ENCODE results near the gene KCNMB2. TPM values are rescaled to one million over a fixed set of nuclear protein-coding genes. Genes with fewer than 3 reads are reported as not detected.
"Not testable (repeated sequence)": the region's sequence is repeated elsewhere in the genome, so short reads cannot be mapped to it uniquely, and the experiment has no call there.

The KCNMB2 gene
- total RNA-seq, 3 donors from 2014 or later = 0.19 to 1.3 TPM; not detected in 1

DNA sequence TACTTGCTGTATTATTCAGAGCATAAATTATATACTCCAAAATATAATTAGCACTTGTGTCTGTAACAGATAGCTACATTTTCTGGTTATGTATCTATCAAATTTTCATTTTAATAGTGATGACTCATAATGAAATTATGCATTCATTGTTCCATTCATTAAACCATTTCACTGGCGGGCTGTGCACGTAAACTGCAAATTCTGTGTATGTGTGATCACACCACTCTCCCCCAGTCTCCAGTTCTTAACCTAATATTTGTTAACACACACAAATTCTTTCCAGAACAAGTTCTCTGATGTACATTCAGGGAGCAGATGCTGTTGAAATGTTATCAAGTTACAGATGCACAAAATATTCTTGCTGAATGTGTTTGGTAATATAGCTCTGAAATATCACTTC, 3.8 kb upstream of the KCNMB2 start:
- Histone ChIP-seq H3K9me3 (no peaks in the 10 kb centered on the region), H3K36me3 (ENCODE audit: low read depth) (no peaks in the 10 kb centered on the region), H3K4me3 (no peak overlapping the region), H3K4me1 (ENCODE audit: low read depth) (no peaks in the 10 kb centered on the region)
- DNase-seq (no peak), ATAC-seq (no peak)
- TF ChIP-seq, protein P1, sequence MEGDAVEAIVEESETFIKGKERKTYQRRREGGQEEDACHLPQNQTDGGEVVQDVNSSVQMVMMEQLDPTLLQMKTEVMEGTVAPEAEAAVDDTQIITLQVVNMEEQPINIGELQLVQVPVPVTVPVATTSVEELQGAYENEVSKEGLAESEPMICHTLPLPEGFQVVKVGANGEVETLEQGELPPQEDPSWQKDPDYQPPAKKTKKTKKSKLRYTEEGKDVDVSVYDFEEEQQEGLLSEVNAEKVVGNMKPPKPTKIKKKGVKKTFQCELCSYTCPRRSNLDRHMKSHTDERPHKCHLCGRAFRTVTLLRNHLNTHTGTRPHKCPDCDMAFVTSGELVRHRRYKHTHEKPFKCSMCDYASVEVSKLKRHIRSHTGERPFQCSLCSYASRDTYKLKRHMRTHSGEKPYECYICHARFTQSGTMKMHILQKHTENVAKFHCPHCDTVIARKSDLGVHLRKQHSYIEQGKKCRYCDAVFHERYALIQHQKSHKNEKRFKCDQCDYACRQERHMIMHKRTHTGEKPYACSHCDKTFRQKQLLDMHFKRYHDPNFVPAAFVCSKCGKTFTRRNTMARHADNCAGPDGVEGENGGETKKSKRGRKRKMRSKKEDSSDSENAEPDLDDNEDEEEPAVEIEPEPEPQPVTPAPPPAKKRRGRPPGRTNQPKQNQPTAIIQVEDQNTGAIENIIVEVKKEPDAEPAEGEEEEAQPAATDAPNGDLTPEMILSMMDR (IDR thresholded peaks at IDR 0.05) = no peak
- intact Hi-C loops (cut with DNase I, micrococcal nuclease) = no loop called here

DNA sequence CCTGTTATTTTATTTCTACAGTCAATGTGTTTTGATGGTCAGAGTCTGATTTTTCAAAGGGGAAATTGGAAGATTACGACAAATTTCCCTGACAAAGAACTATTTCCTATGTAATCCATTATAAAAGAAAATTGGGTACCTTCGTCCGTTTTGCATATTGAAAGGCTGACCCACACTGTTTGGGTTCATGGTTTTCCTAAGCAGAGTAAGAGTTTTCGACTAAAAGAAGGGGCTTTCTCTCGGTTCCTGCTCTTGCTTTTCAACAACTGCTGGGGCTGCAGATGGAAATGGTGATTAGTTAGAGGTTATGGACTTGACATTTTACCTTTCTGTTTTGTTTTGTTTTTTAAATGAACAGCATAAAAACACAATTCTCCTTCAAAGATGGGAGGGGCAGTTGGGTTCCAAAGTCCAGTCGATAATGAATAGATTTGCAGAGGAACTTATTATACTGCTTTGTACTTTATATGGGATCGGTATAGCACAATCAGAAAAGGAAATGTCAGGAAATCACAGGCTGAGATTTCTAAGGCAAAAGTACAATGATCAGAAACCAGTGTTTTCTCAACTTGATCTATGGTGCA, 978 bp downstream of the KCNMB2 start:
- H3K4me3 ChIP-seq = no peak overlapping the region
- H3K9me3 ChIP-seq = no peaks in the 10 kb centered on the region
- TF ChIP-seq, protein P1 (IDR thresholded peaks at IDR 0.05) = no peak
- intact Hi-C loops (cut with DNase I, micrococcal nuclease) = no loop called here
- H3K4me1 ChIP-seq (ENCODE audit: low read depth) = peaks cover 4% of the 10 kb centered on the region
- DNase-seq (no peak), ATAC-seq (peak; percentile 43)
- H3K36me3 ChIP-seq (ENCODE audit: low read depth) = no peaks in the 10 kb centered on the region

DNA sequence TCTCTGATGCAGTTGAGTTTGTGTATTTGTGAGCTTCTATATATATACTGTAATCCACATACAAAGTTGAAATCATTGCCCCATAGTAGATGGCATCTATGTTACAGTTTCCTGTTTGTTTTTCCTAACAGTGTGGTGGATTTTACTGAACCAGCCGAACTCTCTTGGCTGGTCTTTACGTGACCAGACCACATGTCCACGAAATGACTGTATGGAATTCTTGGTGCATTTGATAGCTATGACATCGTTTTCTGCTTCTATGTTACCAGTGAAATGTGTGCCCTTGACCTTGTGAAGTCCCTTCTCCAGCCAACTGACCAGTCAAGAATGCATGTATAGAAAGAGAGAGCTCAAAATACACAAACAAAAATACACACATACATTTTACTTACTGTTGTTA, 1.8 kb downstream of the KCNMB2 start:
- no peak overlapping the region for H3K4me3 ChIP-seq
- no peak for DNase-seq
- no peak for ATAC-seq

DNA sequence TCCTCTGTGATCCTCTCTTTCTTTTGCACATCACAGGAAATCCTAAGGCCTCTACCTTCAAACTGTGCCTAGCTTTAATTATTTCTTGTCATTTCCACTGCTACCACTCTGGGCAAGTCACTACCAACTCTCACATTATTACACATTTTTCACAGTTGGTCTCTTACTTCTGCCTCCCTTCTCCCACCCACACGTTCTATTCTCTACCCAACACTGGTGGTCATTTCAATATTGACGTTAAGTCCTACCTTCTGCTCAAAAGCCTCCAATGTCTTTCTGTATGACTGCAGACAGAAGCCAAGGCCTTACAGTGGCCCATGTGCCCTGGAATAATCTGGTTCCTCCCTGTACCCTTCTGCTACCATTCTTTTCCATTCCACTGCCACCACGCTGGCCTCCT, 3.9 kb downstream of the KCNMB2 start:
- DNase-seq = no peak
- intact Hi-C loops (cut with DNase I, micrococcal nuclease) = no loop called here
- TF ChIP-seq, protein P1 (IDR thresholded peaks at IDR 0.05) = no peak
- no peaks in the 10 kb centered on the region for H3K36me3 ChIP-seq (ENCODE audit: low read depth)
- no peaks in the 10 kb centered on the region for H3K9me3 ChIP-seq
- no peak for ATAC-seq
- no peak overlapping the region for H3K4me3 ChIP-seq
- peaks cover 4% of the 10 kb centered on the region for H3K4me1 ChIP-seq (ENCODE audit: low read depth)

More for the DNA sequence above, 1.8 kb downstream of the KCNMB2 start:
- Histone ChIP-seq H3K4me1 (ENCODE audit: low read depth) (peaks cover 4% of the 10 kb centered on the region), H3K36me3 (ENCODE audit: low read depth) (no peaks in the 10 kb centered on the region), H3K9me3 (no peaks in the 10 kb centered on the region)
- TF ChIP-seq, protein P1 (IDR thresholded peaks at IDR 0.05) = no peak
- intact Hi-C loops (cut with DNase I, micrococcal nuclease) = no loop called here

DNA sequence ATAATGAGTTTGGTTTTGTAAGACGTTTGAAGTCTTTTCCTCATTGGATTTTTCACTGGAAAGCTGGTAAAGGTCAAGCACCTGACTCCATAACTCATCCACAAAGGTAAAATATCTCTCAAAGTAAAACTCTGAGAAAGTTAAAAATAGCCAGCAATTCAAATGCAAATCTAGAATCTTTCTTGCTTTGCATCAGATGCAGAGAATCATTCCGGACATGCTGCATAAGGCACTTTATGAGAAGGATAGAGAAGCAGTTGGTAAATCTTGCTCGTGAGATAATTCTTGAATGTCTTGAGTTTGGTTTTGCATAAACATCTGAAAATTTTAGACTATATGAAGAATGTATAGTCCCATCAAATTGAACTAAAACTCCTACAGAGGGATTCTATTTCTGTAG, 9.1 kb downstream of the KCNMB2 start:
- ATAC-seq (no peak), DNase-seq (no peak)
- Histone ChIP-seq H3K4me3 (no peak overlapping the region), H3K36me3 (ENCODE audit: low read depth) (no peaks in the 10 kb centered on the region), H3K4me1 (ENCODE audit: low read depth) (no peaks in the 10 kb centered on the region), H3K9me3 (no peaks in the 10 kb centered on the region)
- intact Hi-C loops (cut with DNase I, micrococcal nuclease) = no loop called here
- TF ChIP-seq, protein P1 (IDR thresholded peaks at IDR 0.05) = no peak

DNA sequence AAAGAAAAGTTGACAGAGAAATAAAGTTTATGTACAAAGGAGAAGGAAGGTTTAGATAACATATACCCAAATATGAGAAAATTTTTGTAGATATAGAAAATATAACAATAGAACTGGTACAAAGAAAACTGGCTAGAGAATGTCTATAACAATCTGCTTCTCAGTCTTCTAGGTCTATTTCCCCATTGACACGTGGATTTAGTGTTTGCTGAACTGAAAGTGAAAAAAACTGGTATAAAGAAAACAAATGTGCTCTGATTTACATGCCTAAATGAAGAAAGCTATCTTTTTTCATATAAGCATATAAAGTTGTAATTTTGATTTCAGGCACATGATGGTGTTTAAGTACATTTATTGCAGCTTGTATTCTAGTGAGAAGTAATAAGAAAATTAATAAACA, 9.8 kb downstream of the KCNMB2 start:
- Histone ChIP-seq H3K4me3 (no peak overlapping the region), H3K4me1 (ENCODE audit: low read depth) (no peaks in the 10 kb centered on the region), H3K36me3 (ENCODE audit: low read depth) (no peaks in the 10 kb centered on the region), H3K9me3 (no peaks in the 10 kb centered on the region)
- no peak for DNase-seq
- no peak for ATAC-seq
- TF ChIP-seq, protein P1 (IDR thresholded peaks at IDR 0.05) = no peak
- intact Hi-C loops (cut with DNase I, micrococcal nuclease) = no loop called here

DNA sequence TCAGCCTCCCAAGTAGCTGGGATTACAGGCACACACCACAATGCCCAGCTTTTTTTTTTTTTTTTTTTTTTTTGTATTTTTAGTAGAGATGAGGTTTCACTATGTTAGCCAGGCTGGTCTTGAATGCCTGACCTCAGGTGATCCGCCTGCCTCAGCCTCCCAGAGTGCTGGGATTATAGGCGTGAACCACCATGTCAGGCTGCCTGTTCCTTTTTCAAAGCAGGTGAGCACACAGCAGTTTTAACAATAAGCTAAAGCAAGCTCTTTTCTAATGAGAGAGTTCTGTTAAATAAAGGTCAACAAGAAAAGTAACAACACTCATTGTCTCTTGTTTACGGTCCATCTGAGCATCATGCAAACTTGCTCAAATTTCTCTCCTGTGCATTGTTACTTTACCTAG, 13.2 kb downstream of the KCNMB2 start:
- DNase-seq; H3K36me3 ChIP-seq (ENCODE audit: low read depth); intact Hi-C loops (cut with DNase I, micrococcal nuclease); ATAC-seq; H3K4me3 ChIP-seq; H3K4me1 ChIP-seq (ENCODE audit: low read depth); H3K9me3 ChIP-seq: not testable (repeated sequence)
